Tongue (tissue), 2 donors: ENCODE results near the gene CENPN. TPM values are rescaled to one million over a fixed set of nuclear protein-coding genes. Genes with fewer than 3 reads are reported as not detected.

ENCODE experiments used
- DNase-seq: peaks from one replicate; pipeline ENCODE4 v3.0.0-alpha.2; 2015
- total RNA-seq: library from RNA; depleted of rRNA; stranded (reverse); fragments of >200 nt; gene quantifications from one replicate; pipeline ENCODE4 v1.2.3, GENCODE V29; 2014

CENPN gene, protein sequence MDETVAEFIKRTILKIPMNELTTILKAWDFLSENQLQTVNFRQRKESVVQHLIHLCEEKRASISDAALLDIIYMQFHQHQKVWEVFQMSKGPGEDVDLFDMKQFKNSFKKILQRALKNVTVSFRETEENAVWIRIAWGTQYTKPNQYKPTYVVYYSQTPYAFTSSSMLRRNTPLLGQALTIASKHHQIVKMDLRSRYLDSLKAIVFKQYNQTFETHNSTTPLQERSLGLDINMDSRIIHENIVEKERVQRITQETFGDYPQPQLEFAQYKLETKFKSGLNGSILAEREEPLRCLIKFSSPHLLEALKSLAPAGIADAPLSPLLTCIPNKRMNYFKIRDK
- 35.2 TPM for total RNA-seq

DNA sequence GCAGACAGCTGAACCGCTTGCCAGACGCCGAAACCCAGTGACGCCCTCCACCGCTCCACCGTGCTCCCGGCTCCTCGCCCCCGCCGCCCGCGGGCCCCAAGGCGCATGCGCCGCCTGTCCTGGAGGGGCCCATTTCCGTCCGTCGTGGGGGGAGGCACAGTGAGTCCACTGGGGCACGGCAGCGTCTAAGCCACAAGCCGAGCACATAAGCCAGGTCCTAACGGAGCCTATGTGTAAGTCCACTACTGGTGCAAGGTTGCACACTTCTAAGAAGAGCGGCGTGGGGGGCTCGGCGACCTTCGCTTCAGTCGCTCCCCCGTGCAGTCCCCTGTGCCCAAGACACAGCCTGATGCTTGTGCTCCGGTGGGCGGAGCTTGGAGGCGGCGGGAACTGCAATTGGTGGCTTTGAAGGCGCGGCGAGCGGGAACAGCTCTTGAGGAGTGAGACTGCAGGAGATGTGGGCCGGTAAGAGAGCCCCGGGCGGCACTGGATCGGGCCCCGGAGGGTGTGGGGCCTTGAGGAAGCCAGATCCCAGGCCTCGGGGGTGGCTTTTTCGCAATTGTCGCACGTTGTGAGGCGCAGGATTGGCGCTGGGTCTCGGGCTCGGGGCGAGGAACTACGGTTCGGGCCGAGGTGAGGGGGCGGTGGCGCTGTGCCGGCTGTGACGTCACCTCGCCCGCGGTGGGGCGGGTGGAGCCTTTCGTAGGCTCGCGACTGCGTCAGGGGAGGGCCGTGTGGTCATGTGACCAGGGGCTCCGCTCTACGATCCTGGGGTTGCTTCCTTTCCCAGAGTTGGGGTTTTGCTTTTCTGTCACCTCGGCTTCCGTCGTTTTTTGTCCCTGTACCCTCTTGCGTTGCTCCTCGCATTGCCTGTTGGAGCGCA lies at the start of gene CENPN, which contains the start of gene CMC2:
Gene CENPN (plus strand): TSS at position 402 of the 883 bp plus-strand sequence. CDS start 4,726 bp downstream, outside the sequence.
Gene CMC2 (minus strand): TSS at position 73 of the 883 bp plus-strand sequence. CDS start 9,491 bp downstream, outside the sequence.
- peak; percentile 99 for DNase-seq

DNA sequence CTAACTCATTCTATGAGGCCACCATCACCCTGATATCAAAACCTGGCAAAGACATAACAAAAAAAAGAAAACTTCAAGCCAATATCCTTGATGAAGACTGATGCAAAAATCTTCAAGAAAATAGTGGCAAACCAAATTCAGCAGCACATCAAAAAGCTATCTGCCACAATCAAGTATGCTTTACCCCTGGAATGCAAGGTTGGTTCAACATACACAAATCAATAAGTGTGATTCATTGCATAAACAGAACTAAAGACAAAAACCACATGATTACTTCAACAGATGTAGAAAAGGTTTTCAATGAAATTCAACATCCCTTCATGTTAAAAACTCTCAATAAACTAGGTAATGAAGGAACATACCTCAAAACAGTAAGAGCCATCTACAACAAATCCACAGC lies 48.7 kb upstream of the CENPN start:
- DNase-seq = no peak

DNA sequence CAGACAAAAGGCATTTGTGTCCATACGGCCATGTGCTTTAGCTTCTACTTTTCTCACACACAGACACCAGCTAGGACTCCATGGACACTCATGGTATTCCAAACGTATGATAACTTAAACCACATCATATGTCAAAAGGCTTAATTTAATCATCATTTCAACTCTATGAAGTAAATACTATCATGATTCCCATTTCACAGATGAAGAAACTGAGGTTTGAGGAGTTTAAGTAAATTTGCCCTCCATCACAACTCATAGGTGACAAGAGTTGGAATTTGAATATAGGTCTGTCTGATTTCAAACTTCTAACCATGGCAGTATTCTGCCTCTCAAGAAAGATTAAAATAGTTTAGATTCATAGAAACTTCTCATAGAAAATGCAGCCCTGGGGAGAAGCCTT lies 44.1 kb upstream of the CENPN start:
- DNase-seq = no peak

DNA sequence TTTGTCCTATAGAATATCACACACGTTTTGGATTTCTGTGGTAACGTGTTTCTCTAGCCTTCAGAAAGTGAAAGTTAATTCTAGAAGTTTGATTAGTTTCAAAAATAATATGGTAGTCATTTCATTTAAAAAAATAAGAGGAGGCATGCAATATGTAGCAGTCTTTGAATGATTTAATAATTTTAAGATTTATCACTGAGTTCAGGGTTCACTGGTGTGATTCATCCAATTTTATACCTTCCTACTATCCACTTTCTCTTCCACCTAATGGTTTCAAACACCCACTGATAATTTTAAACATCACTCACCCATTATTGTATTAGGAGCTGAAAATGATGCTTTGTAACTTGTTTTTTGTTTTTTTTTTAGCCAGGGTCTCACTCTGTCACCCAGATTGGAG lies 42.7 kb upstream of the CENPN start:
- DNase-seq = no peak

GRCh38 chr16:80966617-80967016 lies 40.4 kb upstream of the CENPN start:
- DNase-seq = no peak

DNA sequence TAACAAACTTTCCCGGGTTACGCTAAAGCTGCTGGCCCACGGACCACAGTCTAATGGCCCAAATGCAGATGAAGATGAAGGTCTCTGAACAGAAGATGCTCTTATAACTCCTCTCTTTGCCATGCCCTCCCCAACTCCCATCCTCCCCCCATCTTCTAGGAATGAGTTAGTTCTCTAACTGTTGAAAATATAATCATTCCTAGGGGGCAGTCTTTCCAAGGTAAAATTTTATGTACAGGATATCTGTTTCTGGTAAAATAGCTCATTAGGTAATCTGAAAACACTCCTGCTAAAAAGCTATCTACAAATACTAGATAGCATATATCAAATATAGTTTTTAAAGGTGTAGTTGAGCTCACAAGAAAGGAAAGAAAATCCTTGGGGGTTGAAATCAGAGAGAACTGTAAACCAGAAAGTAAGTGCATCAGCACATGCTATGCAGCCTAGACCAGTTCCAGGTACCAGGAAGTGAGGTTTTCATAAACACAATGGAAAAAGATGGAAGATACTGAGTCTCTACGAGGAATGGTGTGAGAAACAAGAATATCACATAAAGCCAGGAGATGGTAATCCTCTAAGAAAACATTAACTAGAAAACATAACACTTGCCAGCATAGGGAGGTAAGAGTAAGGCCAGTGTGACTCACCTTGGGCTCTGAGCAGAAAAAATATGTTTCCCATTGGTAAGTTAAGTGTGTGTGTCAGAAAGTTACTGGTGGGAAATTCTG lies 38.5 kb upstream of the CENPN start:
- DNase-seq = no peak

GRCh38 chr16:80969114-80969484 lies 37.9 kb upstream of the CENPN start:
- DNase-seq = no peak

- peak; percentile 23 for DNase-seq
Observed at GRCh38 chr16:80971819-80972218, 35.2 kb upstream of the CENPN start.

- DNase-seq = no peak
Observed at GRCh38 chr16:80972611-80973010, 34.4 kb upstream of the CENPN start.

DNA sequence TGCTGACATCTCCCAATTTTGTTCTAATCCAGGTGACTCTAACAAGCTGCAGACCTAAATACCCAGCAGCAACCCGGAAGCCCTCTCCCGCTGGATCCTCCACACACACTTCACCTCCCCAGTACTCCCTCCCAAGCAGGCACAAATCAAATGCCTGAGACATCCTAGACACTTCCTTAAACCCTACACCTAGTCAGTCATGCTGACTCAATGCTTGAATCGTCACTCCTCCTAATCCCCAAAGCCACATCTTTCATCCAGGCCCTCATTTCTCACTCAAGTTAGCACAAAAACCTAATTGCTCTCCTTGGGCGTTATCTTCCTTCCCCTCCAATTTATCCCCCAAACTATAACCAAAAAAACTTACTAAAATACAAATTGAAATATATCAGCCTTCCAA lies 33.0 kb upstream of the CENPN start:
- no peak for DNase-seq

GRCh38 chr16:80974649-80975376 lies 32.2 kb upstream of the CENPN start:
- DNase-seq = no peak

DNA sequence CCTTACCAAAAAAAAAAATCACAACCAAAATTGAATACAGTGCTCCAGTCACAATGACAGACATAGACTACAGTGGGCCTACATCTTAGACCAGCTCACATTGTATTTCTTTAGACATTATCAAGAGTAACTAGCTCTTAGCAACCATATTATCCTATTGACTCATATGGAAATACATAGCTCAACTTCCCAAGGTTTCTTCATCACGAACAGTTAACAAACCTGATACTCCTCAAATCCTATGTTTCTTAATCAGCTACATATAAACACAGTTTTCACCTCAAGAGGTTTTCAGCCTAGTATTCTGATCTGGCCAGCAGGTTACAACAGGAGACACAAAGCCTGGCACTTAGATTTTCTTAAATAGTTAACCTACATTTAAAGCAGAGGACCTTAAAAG lies 30.1 kb upstream of the CENPN start:
- no peak for DNase-seq

GRCh38 chr16:80981103-80981502 lies 25.9 kb upstream of the CENPN start:
- no peak for DNase-seq

DNA sequence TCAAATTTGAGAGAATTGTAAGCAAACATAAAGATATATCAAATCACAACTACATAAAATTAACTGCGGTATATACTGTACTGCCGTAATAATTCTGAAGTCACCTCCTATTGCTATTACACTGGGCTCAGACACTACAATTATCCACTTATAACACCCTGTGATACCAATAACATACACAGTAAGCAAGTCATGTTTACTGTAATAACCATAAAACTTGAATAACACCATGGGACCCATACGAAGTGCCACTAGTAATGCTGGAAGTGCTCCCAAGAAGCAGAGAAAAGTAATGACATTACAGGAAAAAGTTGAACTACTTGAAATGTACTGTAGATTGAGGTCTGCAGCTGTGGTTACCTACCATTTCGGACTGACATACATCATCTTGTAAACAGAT lies 24.4 kb upstream of the CENPN start:
- DNase-seq = no peak

GRCh38 chr16:80984124-80984892 lies 22.7 kb upstream of the CENPN start:
- no peak for DNase-seq

GRCh38 chr16:80985611-80986010 lies 21.4 kb upstream of the CENPN start:
- no peak for DNase-seq

DNA sequence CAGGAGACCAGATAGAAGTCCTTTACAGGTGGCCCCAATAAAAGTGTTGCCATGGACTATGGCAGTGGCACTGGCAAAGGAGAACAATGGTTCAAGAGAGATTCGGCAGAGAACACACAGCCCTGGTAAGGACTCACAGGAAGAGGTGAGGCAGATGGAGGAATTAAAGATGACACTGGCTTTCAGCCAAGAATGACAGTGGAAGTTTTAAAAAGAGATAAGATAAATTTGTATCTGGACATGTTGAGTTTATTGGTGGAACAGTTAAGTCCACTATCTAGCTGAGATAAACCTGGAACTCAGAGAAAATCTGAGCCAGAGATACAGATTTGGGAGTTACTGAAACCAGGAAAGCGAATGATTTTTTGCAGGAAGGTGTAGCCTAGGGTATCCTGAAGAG lies 20.5 kb upstream of the CENPN start:
- no peak for DNase-seq

- no peak for DNase-seq
Observed at GRCh38 chr16:80988756-80989155, 18.3 kb upstream of the CENPN start.

DNA sequence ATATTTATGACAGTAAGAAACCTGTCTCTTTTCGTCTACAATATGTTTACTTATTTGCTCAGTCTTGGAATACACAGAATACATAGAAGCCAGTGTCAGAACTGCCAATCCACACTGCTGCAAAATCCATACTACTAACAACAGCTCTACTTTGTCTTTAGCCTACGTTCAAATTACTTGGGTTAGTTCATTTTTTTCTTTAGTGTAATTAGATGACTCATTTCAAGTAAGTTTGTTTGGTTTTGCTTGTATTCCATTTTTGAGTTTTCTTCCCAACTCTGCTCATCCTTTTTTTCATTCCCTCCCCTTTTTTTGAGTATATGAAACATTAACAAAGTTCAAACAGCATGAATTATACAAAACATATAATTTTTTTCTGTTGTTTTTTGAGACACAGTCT lies 17.2 kb upstream of the CENPN start:
- DNase-seq = no peak

DNA sequence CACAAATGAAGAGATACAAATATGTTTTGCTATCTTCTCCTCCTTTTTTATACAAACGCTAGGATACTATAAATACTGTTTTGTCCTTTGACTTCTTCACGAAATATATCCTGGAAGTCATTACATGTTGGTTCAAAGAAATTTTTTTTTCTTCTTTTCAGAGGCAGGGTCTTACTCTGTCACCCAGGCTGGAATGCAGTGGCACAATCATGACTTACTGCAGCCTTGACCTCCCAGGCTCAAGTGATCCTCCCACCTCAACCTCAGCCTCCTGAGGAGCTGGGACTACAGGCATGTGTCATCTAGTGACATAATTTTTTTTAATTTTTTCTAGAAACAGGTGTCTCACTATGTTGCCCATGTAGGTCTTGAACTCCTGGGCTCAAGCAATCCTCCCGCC lies 16.4 kb upstream of the CENPN start:
- DNase-seq = no peak

DNA sequence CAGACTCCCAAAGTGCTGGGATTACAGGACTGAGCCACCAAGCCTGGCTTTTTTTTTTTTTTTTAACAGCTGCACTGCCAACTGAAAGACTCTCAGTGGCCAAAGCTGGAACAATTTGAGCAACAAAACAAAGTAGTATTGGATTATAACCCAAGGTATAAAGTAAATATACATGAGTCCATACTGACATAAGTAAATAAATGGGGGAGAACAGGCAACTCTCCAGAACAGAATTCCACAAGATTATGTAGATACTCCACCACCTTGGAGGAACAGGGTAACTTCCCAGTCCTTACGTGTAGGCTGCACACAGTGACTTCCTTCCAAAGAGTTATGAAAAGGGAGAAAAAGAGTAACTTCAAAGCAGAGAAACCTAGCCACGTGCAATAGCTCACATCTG lies 16.0 kb upstream of the CENPN start:
- DNase-seq = no peak
